Measurements from ENCODE around the gene CLPTM1L.
"Not testable (repeated sequence)": the region's sequence is repeated elsewhere in the genome, so short reads cannot be mapped to it uniquely, and the experiment has no call there.

CLPTM1L gene

DNA sequence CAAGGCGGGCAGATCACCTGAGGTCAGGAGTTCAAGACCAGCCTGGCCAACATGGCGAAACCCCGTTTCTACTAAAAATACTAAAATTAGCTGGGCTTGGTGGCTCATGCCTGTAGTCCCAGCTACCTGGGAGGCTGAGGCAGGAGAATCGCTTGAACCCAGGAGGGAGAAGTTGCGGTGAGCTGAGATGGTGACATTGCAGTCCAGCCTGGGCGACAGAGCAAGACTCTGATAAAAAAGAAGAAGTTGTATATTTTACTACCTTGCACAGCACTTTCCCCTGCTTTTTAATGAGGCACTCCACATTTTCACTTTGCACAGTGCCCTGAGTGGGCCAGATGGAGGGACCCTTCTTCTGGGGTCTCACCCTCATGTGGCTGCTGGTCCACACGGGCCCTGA lies 15.5 kb upstream of the CLPTM1L start:
- not testable (repeated sequence) for DNase-seq (ENCODE audit: low spot score)

GRCh38 chr5:1359713-1360112 lies 14.8 kb upstream of the CLPTM1L start:
- no peak for DNase-seq (ENCODE audit: low spot score)

DNA sequence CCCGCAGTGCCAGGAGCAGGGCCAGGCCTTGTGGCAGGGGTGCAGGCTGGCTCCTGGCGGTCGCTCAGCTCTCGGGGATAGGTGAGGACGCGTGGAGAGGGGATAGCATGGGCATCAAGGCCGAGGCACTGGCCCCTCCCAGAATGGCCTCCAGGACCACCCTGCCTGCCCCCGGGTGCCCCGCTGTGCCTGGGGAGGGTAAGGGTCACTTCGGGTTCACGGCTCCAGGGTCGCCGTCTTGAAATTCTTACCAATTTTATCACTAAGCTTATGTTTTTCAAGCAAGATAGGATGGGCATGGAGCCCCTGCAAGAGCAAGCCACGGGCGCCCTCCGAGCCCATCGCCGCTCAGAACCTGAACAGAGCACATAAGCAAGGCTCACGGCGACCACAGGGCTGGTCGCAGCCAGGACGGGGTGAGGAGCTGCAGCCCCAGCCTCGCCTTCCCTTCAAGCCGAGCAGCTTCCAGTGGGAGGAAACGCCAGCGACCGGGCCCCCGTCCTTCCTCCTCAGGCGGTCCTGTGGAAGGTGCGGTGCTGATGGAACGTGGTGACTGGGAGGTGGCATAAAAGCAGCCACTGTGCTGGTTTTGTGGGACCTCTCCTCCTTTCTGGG lies 14.2 kb upstream of the CLPTM1L start:
- no peak for DNase-seq (ENCODE audit: low spot score)

GRCh38 chr5:1358726-1359025 lies 13.8 kb upstream of the CLPTM1L start:
- no peak for DNase-seq (ENCODE audit: low spot score)

DNA sequence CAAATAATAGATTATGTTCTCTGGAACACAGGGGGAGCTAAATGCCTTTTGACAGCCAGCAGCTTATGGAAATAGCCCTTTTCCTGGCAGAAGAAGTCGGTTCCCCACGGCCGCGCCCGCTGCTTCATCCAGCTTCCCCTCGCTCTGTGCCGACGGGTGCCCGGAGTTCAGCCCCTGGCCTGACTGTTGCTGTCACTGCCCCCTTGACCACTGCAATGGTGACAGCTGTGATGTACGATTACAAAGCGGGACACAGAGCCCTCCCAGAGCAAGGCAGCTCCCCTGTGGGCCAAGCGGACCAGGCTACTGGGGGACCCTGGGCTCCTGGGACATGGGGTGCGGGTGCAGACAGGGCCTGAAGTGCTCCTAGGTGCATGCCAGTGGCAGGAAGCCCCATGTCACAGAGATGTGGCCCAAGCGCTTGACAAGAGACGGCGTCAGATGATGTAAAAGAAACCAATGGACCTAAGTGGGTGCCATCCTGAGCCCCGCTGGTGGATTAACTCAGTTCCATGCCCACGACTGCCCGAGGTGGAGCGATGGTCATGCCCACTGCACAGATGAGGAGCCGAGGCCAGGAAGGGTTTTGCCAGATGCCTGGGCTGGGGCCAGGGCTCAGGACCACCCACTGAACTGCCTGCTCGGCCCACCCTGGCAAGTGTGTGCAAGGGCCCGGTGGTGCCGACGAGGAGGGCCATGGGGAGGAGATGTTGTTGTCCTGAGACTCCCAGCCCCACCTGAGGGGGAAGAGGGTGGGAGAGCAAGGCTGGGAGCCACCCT lies 13.2 kb upstream of the CLPTM1L start:
- no peak for DNase-seq (ENCODE audit: low spot score)

GRCh38 chr5:1356873-1357787 lies 12.2 kb upstream of the CLPTM1L start:
- DNase-seq (ENCODE audit: low spot score) = no peak

GRCh38 chr5:1354576-1354975 lies 9.7 kb upstream of the CLPTM1L start:
- no peak for DNase-seq (ENCODE audit: low spot score)

- no peak for DNase-seq (ENCODE audit: low spot score)
Observed at GRCh38 chr5:1352231-1353219, 7.6 kb upstream of the CLPTM1L start.

DNA sequence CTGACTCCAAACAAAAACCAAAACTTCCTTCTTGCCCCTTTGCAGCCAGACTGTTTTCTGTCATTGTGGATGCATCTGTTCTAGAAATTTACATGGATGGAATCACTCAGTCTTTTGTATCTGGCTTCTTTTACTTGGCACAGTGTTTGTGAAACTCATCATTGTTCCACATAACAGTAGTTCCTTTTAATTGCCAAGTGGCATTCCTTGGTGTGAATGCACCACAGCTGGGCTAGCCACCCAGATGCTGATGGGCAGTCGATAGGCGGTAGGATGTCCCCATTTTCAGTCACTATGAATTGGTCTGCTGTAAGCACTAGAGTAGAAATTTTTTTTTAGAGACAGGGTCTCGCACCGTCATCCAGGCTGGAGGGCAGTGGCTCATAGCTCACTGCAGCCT lies 6.3 kb upstream of the CLPTM1L start:
- no peak for DNase-seq (ENCODE audit: low spot score)

- no peak for DNase-seq (ENCODE audit: low spot score)
Observed at GRCh38 chr5:1349246-1349645, 4.3 kb upstream of the CLPTM1L start.

DNA sequence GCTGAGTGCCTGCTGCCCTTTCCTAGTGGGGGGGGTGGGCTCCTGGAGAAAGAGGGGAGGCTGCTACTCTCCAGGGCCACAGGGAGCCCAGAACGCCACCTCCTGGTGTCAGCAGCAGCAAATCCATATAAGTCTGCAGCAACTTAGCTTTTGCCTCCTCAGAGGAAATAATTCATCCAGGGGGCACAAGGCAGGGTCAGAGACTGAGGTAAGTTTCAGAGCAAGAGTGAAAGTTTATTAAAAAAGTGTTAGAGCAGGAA lies 4.0 kb upstream of the CLPTM1L start:
- no peak for DNase-seq (ENCODE audit: low spot score)

GRCh38 chr5:1347571-1347970 lies 2.7 kb upstream of the CLPTM1L start:
- DNase-seq (ENCODE audit: low spot score) = no peak

- no peak for DNase-seq (ENCODE audit: low spot score)
Observed at GRCh38 chr5:1346627-1347440, 1.9 kb upstream of the CLPTM1L start.

DNA sequence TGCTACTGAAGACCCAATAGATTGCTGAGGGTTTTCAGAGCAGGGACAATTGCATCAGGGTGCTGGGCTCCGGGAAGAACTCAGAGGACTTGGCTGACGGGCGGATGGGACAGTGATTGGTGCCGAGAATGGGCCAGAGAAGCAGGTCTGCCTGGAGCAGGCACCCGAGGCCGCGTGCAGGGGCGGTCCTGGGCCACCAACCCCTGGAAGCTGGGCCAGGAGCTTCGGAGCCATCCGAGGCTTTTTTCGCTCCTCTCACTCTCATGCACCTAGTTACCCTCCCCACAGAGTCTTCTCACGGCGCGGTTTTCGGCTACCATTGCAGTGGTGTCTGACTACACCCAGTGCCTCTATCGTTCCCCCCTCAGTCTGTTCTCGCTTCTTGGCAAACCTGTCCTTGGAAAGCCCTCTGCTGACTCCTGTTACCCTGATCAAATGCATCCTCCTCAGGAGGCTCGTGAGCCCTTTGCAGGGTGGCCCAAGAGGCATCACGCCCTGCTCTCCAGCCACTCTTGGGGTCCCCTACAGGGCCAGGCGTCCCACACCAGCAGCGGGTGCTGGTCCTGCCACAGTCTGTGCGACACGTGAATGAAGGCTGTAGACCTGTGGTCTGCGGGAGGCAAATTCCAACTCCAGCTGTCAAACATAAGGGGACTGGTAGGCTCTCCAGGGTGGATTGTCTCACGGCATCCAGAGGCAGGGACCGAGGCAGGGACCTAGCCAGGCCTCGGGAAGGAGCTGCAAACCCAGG lies 1.2 kb upstream of the CLPTM1L start:
- no peak for DNase-seq (ENCODE audit: low spot score)

DNA sequence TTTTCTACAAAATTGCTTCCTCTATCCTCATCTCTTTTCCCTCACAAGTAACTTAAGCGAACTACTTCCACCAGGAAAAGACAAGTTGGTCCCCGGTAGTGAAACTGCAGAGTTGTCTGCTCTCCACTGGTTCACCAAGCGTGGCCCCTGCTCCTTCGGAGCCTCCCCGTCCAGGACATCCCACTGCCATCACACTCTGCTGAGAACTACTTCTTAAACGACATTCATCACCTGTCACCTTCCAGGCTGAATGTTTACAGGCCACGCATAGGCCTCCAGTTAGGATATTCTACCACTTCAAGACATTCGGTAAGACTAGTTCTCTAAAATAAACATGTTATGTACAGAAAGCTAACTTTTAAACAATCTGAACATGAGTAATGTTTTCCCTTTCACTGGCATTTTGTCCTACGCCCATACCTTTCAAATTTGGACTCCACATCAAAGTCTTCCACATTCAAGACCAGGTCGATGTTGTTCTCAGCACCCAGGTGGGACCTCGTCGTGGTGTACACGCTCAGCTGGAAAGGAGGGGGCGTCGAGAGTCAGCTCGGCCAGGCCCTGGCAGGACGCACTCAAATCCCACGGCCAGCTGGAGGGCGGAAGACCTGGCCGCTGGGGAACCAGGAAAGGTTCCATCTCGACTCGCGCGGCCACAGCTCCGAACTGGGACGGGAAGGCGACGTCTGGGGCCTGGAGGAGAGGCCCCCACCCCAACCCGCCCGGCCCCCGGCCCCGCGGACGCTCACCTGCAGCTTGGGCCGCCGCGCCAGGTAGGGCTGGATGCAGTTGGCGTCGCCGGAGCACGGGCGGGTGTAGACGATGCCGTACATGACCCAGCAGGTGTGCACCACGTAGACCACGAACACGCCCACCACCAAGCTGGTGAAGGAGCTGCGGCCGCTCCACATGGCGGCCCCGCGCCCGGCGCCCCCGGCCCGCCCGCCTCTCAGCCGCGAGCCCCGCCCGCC lies 683 bp downstream of the CLPTM1L start:
- no peak for DNase-seq (ENCODE audit: low spot score)

DNA sequence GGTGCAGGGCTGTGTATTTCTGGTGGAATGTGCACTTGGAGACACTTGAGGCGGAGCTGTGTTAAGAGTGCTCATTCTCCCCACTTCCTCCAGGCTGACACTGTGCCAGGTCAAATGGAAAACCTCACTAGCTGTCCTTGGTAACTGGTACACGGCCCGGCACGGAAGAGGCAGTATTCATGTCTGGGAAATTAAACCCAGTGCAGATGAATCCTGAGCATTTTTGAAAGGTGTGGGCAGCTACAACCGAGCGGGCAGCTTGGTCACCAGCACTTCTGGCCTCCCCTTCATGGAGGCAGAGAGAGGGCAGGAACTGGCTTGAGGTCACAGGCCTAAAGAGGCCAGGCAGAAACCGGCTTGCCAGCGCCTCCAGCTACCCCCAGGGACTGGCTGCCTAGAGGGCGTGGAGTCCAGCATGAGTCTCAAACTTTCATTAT lies 1.6 kb downstream of the CLPTM1L start:
- DNase-seq (ENCODE audit: low spot score) = no peak

GRCh38 chr5:1342711-1343110 lies 2.2 kb downstream of the CLPTM1L start:
- DNase-seq (ENCODE audit: low spot score) = not testable (repeated sequence)

DNA sequence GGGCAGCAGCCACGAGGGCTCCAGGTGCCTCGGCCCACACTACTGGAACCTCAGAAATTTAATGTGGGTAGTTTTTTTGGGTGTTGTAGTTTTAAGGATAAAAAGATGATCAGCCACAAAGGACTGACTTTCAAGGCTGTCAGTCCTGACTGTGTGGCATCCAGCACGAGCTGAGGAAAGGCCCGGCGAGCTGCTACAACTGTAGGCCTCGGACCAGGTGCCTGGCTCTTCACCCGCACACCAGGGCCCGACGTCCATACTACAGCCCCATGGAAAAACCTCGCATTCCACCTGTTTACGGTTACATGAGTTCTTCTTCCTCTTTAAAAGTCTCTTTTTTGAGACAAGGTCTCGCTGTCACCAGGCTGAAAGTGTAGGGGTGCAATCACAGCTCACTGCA lies 2.6 kb downstream of the CLPTM1L start:
- no peak for DNase-seq (ENCODE audit: low spot score)

- DNase-seq (ENCODE audit: low spot score) = no peak
Observed at GRCh38 chr5:1341863-1342262, 3.0 kb downstream of the CLPTM1L start.
